Natural killer cell (primary cell): Measurements from ENCODE around the gene PLD4. TPM values are rescaled to one million over a fixed set of nuclear protein-coding genes. Genes with fewer than 3 reads are reported as not detected.

ENCODE experiments used
- ATAC-seq, 3 donors: fragments of 150-1000 bp in 2 of 3; fragments of 200-7000 bp in 1 of 3; cut with Tn5 transposase; 1 replicate in 1 of 3; 2 replicates in 2 of 3; pipeline ENCODE4 v1.10.0; 2021; ENCODE audit warnings: mild to moderate bottlenecking in 2 of 3, moderate library complexity in 2 of 3
- DNase-seq, 2 donors: peaks; one replicate each; pipeline versions ENCODE4 v3.0.0 to v3.0.0-alpha.2; 2013 to 2021; ENCODE audit warnings: mixed read lengths in 1 of 2
- H3K27ac ChIP-seq: one replicate; pipeline ENCODE4 v1.5.1; 2013; ENCODE audit warnings: mild to moderate bottlenecking, low read length
- H3K27me3 ChIP-seq: one replicate; pipeline ENCODE4 v1.6.1; 2013; ENCODE audit warnings: low read length; ENCODE audit not compliant: control insufficient read depth, insufficient read depth
- H3K36me3 ChIP-seq: one replicate; pipeline ENCODE4 v1.6.1; 2013; ENCODE audit warnings: low read length; ENCODE audit not compliant: control insufficient read depth, insufficient read depth
- H3K4me1 ChIP-seq: one replicate; pipeline ENCODE4 v1.6.1; 2013; ENCODE audit warnings: low read length; ENCODE audit not compliant: control insufficient read depth, insufficient read depth
- H3K4me3 ChIP-seq: one replicate; pipeline ENCODE4 v1.5.1; 2013; ENCODE audit warnings: low read length
- H3K9me3 ChIP-seq: one replicate; pipeline ENCODE4 v1.6.1; 2013; ENCODE audit warnings: low read length; ENCODE audit not compliant: control insufficient read depth, insufficient read depth
- H3K27ac Mint-ChIP-seq, 2 donors: one replicate each; pipeline ENCODE4 v1.8.0; 2022; ENCODE audit warnings: mild to moderate bottlenecking in 2 of 2, mixed read lengths in 2 of 2, moderate library complexity in 1 of 2
- H3K27me3 Mint-ChIP-seq, 2 donors: one replicate each; pipeline ENCODE4 v1.8.0; 2022; ENCODE audit warnings: low read depth in 2 of 2, mixed read lengths in 2 of 2
- H3K36me3 Mint-ChIP-seq: one replicate; pipeline ENCODE4 v1.8.0; 2022; ENCODE audit warnings: mixed read lengths
- H3K4me1 Mint-ChIP-seq, 2 donors: one replicate each; pipeline ENCODE4 v1.8.0; 2022; ENCODE audit warnings: mixed read lengths in 2 of 2
- H3K4me3 Mint-ChIP-seq: one replicate; pipeline ENCODE4 v1.8.0; 2022; ENCODE audit warnings: mild to moderate bottlenecking, moderate library complexity, mixed read lengths
- H3K9me3 Mint-ChIP-seq, 2 donors: one replicate each; pipeline ENCODE4 v1.8.0; 2022; ENCODE audit warnings: mixed read lengths in 2 of 2
- WGBS: methylation state at CpG from one replicate; pipeline ENCODE4 v1.1.7; 2013; ENCODE audit warnings: missing lambda C conversion rate; ENCODE audit not compliant: insufficient coverage; 5-methylcytosine and 5-hydroxymethylcytosine counted together
- intact Hi-C: fragments of 100-400 bp; cut with micrococcal nuclease; formaldehyde crosslinking; loops from one replicate; pipeline ENCODE4 v1.14.2; 2022
- total RNA-seq, 4 donors: library from RNA; stranded (reverse); fragments of 120-200 nt in 1 of 4; gene quantifications; one replicate each; pipeline versions ENCODE4 v1.2.3 to v1.2.4, GENCODE V29; 2013 to 2022
- TF ChIP-seq, protein P1 (sequence below): fragments of 200-600 bp; IDR thresholded peaks from one replicate; pipeline ENCODE4 v1.8.0; 2022; ENCODE audit warnings: antibody characterized with exemption

PLD4 gene
- total RNA-seq, 3 donors from 2014 or later (not counting 1 experiment from before 2014, with no cell fraction given) = 1.7 to 7.2 (median 2.9) TPM

- peaks cover 5% of the 10 kb centered on the region for H3K4me1 ChIP-seq
- DNase-seq (no peak), ATAC-seq (no peak)
- 80% methylated on average over 21 of the region's 21 CpGs for WGBS
- no peak overlapping the region for H3K27ac ChIP-seq
- H3K27me3 Mint-ChIP-seq = peaks cover 0 to 8% of the 10 kb centered on the region in 2 donors
- H3K9me3 ChIP-seq = no peaks in the 10 kb centered on the region
- H3K9me3 Mint-ChIP-seq = no peaks in the 10 kb centered on the region
- intact Hi-C loops = no loop called here
- H3K36me3 ChIP-seq = no peaks in the 10 kb centered on the region
- H3K4me3 ChIP-seq = no peak overlapping the region
- TF ChIP-seq, protein P1, sequence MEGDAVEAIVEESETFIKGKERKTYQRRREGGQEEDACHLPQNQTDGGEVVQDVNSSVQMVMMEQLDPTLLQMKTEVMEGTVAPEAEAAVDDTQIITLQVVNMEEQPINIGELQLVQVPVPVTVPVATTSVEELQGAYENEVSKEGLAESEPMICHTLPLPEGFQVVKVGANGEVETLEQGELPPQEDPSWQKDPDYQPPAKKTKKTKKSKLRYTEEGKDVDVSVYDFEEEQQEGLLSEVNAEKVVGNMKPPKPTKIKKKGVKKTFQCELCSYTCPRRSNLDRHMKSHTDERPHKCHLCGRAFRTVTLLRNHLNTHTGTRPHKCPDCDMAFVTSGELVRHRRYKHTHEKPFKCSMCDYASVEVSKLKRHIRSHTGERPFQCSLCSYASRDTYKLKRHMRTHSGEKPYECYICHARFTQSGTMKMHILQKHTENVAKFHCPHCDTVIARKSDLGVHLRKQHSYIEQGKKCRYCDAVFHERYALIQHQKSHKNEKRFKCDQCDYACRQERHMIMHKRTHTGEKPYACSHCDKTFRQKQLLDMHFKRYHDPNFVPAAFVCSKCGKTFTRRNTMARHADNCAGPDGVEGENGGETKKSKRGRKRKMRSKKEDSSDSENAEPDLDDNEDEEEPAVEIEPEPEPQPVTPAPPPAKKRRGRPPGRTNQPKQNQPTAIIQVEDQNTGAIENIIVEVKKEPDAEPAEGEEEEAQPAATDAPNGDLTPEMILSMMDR = no peak
- no peak overlapping the region for H3K4me3 Mint-ChIP-seq
- no peak overlapping the region for H3K27ac Mint-ChIP-seq
- H3K36me3 Mint-ChIP-seq = no peaks in the 10 kb centered on the region
- no peaks in the 10 kb centered on the region for H3K4me1 Mint-ChIP-seq
- H3K27me3 ChIP-seq = peaks cover 2% of the 10 kb centered on the region
These were observed 44.1 kb downstream of the PLD4 start for GRCh38 chr14:104968541-104969401.

DNA sequence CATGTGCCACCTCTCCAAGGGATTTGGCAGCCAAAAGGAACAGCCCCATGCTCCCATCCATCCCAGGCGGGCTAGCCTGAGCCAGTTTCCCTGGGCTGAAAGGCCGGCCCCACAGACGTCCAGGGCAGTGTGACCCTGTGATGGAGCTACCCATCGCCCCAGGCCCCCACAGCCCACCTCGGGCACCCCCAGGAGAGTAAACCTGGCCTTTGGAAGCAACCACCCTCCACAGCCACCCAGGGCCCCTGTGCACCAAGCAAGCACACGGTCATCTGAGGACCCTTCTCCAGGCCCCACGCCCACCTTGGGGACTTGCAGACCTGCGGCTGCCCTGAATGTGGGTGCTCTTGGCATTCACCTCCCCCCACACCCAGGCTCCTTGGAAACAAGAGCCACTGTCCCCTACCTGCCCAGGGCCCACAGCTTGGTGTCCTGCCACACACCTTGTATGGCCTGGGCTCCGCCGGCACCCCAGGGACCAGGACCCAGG, 45.1 kb downstream of the PLD4 start:
- H3K4me1 Mint-ChIP-seq = no peaks in the 10 kb centered on the region
- H3K4me3 Mint-ChIP-seq = no peak overlapping the region
- H3K27me3 Mint-ChIP-seq = peaks cover 0 to 6% of the 10 kb centered on the region in 2 donors
- Histone ChIP-seq H3K27ac (no peak overlapping the region), H3K9me3 (no peaks in the 10 kb centered on the region), H3K4me1 (peaks cover 5% of the 10 kb centered on the region), H3K4me3 (no peak overlapping the region), H3K36me3 (no peaks in the 10 kb centered on the region), H3K27me3 (peaks cover 2% of the 10 kb centered on the region)
- TF ChIP-seq, protein P1 = no peak
- no peak overlapping the region for H3K27ac Mint-ChIP-seq
- H3K36me3 Mint-ChIP-seq = no peaks in the 10 kb centered on the region
- 90% methylated on average over 10 of the region's 10 CpGs for WGBS
- intact Hi-C loops = loop anchor here (10.0 kb wide), 1 partner anchor 385 kb away; no protein-coding TSS in a partner anchor
- ATAC-seq (no peak), DNase-seq (no peak)
- H3K9me3 Mint-ChIP-seq = no peaks in the 10 kb centered on the region

DNA sequence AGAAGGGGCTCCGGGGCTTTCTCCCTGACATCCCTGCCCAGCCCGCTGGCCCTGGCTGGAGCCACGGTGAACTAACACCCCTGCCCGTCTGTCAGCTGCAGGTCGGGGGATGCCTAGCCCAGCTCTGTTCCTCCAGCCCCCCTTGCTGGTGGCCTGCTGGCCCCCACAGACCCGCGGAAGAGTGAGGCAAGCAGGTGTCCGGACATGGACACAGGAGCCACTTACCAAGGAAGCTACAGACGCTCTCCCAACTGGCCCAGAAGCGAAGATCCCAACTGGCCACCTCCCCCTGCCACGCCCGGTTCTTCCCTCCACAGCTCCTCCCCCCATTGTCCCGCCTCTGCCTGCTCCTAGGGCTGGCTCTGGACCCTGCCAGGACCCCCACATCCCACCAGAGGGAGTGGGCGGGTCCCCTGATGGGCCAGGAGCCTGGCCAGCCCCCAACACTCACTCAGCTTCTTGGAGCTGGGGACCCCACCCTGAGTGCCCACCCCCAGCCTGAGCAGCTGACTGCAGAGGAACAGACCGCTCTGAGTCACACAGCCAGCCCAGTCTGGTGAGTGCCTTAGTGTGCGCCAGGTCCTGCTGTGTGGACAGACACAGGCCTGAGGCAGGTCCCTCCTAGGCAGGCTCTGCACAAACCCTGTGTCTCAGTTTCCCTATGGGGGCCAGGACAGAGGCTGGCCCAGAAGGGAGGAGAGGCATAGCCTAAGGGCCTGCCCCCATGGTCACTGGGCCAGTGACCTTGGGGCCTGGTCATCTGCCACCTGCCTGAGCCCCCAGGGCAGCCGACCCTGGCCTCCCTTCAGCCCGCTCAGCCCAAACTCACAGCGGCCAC, 45.8 kb downstream of the PLD4 start:
- no peaks in the 10 kb centered on the region for H3K36me3 ChIP-seq
- Mint-ChIP-seq H3K4me3 (no peak overlapping the region), H3K36me3 (no peaks in the 10 kb centered on the region), H3K9me3 (no peaks in the 10 kb centered on the region), H3K27ac (no peak overlapping the region), H3K27me3 (peaks cover 0 to 6% of the 10 kb centered on the region in 2 donors), H3K4me1 (no peaks in the 10 kb centered on the region)
- intact Hi-C loops = loop anchor here (10.0 kb wide), 1 partner anchor 384 kb away; no protein-coding TSS in a partner anchor
- H3K4me3 ChIP-seq = no peak overlapping the region
- TF ChIP-seq, protein P1 = no peak
- no peaks in the 10 kb centered on the region for H3K9me3 ChIP-seq
- 88% methylated on average over 19 of the region's 19 CpGs for WGBS
- ATAC-seq = no peak
- H3K27me3 ChIP-seq = peaks cover 2% of the 10 kb centered on the region
- H3K27ac ChIP-seq = no peak overlapping the region
- no peak for DNase-seq
- H3K4me1 ChIP-seq = peaks cover 5% of the 10 kb centered on the region
